Astrocyte of the hippocampus (primary cell): ENCODE measurements around the gene VPS8.
"Not testable (repeated sequence)": the region's sequence is repeated elsewhere in the genome, so short reads cannot be mapped to it uniquely, and the experiment has no call there.

Source experiments
- DNase-seq: peaks from one replicate; pipeline ENCODE4 v3.0.0; 2011; ENCODE audit warnings: low read depth, low spot score

VPS8 gene

DNA sequence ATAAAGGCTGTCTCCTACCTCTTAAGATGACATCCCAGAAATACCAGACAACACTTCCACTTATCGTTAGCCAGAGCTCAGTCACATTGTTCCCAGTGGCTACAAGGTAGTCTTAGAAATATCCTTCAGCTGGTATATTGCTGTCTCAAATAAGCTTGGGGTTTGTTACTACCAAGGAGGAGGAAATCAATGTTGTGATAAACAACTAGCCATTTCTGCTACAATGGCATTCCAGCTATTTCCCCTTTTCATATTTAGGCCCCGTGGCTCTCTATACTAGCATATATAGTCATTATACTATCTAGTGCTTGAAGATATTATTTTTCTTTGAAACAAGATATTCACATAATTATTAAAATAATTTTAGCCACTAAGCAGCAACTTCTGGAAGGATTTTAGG, 56.5 kb downstream of the VPS8 start:
- DNase-seq = no peak

- DNase-seq = no peak
Observed at GRCh38 chr3:184872200-184872599, 60.2 kb downstream of the VPS8 start.

- no peak for DNase-seq
Observed at GRCh38 chr3:184873141-184873540, 61.2 kb downstream of the VPS8 start.

DNA sequence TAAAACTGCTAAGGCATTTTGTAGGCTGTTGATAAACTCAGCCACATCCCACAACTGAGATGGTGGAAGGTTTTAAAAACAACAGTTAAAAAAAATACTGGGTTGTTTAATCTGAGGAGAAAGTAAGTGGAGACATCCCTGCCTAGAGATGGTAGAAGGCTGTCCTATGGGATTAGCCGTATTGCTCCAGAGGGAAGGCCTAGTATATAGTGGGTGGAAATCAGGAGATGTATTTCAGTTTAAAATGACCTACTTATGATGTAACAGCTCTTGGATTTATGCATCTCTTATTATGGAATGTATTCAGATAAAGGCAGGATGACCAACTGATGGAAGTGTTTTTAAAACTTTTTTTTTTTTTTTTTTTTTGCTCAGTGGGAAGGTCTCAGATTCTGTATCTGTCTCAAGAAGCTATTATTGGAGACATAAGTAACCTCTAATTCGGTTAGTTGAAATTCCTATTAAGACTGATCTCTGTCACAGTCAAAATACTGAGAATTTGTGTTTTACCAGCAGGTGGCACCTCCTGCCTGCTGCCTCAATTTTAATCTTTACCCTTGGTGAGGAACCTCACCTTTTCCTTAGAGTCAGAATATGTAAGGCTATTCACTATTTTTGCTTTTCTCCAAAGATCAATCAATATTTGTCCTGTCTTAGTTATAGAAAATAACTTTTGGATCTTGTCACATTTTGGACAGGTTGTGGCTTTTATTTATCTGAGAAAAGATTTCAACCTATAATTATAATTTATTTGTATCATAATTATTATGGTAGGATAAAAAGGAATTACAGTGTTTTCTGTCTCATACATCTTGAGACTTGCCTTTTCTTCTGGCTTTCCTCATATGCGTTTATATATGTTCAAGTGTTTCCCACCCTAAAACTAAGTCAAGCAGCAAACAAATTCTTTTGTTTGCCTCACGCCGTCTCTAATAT, 63.0 kb downstream of the VPS8 start:
- DNase-seq = peak; percentile 58

GRCh38 chr3:184880276-184881019, 68.5 kb downstream of the VPS8 start:
- peak; percentile 32 for DNase-seq

GRCh38 chr3:184884359-184885017, 72.5 kb downstream of the VPS8 start:
- no peak for DNase-seq

GRCh38 chr3:184885112-184885511, 73.1 kb downstream of the VPS8 start:
- no peak for DNase-seq

GRCh38 chr3:184887574-184887973, 75.6 kb downstream of the VPS8 start:
- DNase-seq = no peak

DNA sequence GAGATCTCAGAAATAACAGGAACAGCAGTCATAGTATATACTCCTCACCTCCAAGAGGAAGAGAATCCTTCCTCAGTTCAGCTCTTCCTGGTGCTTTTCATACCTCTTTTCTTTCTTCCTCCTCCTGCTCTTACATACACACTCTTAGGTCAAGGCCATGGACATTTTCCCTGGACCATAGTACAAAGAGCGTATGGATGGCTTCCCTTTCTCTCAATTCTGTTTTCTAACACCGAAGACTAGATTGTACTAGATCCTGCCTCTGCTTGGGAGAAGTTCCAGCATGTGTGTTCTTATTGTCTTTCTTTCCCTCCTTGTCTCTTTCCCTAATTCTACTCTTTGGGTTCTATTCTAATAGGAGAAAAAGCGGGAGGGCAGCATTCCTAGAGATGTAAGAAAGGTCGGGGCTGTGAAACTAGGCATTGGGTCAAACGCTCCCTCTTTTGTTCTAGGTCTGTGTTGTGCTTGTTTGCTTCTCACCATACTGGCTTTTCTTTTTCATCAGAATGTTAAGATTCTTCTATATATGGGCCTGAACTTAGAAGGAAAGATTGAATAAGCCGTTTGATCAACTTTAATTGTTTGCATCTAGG, 77.4 kb downstream of the VPS8 start:
- DNase-seq = no peak

- DNase-seq = no peak
Observed at GRCh38 chr3:184894051-184894450, 82.1 kb downstream of the VPS8 start.

DNA sequence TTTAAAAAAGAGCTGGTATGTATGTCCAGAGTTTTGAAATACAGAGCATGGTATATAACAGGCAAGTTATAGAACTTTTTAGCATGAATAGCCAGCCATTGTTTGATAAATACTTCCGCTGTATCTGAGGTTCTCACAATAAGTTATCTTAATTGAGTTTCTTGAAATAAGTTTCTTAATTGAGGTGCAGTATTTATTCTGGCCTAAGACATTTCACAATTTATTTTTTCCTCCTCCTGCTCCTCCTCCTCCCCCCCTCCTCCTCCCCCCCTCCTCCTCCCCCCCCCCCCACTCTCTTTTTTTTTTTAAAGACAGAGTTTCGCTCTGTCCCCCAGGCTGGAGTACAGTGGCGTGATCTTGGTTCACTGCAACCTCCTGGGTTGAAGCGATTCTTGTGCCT, 83.4 kb downstream of the VPS8 start:
- DNase-seq = no peak

DNA sequence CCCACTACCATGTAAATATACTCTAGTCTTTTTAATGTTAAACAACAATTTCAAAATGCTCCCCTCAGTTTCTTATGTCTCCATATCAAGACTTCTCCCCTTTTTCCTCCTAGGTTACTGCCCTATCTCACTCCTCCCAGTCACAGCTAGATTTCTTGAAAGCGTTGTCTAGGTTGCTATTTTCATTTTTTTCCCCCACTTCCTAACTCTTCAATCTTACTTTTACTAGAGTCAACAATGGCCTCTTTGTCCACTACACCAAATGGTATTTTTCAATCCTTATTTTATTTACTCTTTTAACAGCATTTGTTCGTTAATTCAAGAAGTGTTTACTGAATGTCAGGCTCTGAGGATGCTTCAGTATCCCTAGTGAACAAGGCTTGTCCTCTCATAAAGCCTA, 84.4 kb downstream of the VPS8 start:
- no peak for DNase-seq

DNA sequence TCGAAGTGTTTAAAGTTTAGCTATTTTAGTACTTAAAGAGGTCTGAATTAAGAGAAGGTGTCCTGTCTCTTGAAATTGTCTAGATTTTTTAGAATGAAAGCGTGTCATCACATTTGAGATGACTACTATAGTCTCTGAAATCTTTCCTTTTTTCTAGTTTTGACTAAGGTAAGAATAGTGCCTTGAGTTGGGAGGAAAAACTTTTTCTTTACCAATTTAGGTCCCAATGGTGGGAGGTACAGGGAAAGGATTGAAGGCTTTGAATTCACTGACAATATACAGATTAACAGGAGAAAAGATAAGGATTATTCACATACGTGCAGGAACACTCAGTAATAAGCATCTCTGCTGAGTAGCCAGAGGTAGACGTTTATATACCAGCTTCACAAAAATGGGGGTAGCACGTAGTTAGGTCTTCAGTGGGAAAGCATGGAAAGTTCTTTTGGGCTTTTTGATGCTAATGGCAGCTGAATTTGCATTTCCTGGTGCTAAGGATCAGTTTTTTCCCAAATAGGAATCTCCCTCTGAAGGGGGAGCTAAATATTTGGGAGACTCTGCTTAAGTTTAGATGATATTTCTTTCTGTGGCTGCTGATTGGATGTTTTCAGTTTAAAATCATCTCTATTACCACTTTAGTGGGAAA, 88.1 kb downstream of the VPS8 start:
- no peak for DNase-seq

- not testable (repeated sequence) for DNase-seq
Observed at GRCh38 chr3:184907031-184907430, 95.1 kb downstream of the VPS8 start.

- DNase-seq = peak; percentile 5
Observed at GRCh38 chr3:184907681-184908649, 96.0 kb downstream of the VPS8 start.

DNA sequence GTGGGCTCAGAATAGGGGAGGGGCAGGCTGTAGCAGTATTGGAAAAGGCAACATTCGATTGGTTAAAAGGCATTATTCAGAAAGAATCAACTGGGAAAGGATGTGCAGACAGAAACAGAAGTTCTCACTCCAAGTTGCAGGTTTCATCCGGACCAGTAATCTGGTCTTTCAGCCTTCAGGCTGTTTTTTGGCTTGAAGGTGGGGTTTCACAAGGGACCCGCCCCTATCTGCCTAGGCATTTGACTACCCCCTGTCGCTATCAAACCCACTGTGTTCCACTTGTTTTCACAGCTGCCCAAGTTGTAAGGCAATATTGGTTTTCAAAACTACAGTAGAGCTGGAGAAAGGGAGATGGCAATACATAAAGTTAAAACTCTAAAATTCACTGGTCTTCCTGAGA, 96.9 kb downstream of the VPS8 start:
- no peak for DNase-seq

DNA sequence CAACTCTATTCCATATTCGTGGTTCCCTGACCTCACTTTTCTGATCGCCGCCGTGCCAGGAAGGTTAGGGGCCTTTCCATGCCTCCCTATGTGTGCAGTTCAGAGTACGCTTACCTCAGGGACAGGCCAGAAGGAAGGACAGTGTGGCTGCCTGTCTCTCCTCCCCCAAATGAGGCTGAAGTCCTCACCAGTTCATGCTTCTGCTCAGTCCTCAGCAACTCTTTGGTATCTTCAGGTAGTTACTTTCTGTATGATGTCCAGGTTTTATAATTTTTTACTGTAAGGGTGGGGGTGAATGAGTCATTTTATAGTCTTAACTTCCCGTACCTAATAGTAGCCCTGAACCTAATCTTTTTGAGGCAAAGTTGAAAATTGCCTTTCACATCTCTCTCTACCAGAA, 98.7 kb downstream of the VPS8 start:
- no peak for DNase-seq

DNA sequence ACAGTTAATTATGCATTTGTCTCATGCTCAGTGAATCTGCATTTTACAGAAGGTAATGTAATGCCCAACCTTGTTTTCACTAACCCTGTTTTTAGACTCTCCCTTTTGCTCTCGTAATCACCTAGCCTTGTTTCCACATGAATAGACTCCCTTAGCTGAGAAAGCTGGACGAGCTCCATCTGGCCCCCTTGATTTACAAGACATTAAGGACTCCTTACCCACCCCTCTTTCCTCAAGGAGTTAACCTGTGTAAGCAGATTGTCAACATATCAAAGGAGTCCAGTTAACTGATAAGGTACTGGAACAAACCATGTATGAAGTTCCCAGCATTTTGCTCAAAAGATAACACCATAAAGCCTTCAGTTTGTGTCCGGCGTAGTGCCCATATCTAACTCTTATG, 99.6 kb downstream of the VPS8 start:
- DNase-seq = no peak

DNA sequence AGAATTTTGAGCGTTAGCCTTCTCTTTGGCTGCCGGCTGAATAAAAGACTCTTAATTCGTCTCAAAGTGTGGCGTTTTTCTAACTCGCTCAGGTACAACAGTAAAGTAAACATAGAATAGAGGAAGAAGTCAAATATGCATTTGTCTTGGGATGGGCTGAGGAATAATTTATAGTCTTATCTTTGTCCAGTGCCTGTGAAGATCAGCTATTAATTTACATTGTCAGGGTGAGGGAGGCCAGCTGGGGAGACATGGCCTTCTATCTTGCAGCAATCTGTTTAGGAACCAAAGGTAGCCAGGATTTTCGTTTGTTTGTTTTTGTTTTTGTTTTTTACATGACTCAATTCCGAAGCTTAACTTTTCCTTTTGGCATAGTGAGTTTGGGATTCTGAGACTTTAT, 100.2 kb downstream of the VPS8 start:
- DNase-seq = no peak

GRCh38 chr3:184914628-184915027, 102.7 kb downstream of the VPS8 start:
- no peak for DNase-seq
